Measurements from ENCODE around the gene PHLDB2. TPM values are rescaled to one million over a fixed set of nuclear protein-coding genes. Genes with fewer than 3 reads are reported as not detected.

Gene PHLDB2
- total and polyA plus RNA-seq, 2 of the 8 experiments (the other 6 are each of a cell fraction or from before 2014, with no cell fraction given), result 5.8 to 22.6 TPM

DNA sequence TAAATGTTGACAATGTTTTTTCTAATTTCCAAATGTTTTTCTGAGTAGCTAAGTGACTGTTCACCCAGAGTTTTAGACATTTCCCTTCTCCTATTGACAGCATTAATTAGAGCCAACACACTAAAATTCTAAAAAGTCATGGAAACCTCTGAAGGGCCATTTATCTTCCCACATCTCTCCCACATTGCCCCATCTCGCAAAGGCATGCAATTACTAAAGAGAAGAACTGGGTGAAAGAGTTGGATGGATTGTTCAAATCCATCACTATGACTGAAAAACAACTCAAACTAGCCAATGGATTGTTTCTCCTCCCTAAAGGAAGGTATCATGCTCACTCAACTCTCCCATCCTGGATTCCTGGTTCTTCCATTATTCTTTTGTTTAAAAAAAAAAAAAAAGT is 30.0 kb upstream of the PHLDB2 start:
- Histone ChIP-seq H4K8ac (ENCODE audit: extremely low read depth, insufficient read depth, low read length) (no peak overlapping the region), H2AFZ (ENCODE audit: low read length) (no peak overlapping the region), H3K79me1 (ENCODE audit: low read depth, low read length) (no peaks in the 10 kb centered on the region), H3K27me3 (replicated peaks in 1 of 4; ENCODE audit: control insufficient read depth in 3 of 4, extremely low read depth in 1 of 4, insufficient read depth in 3 of 4, low read length in 3 of 4) (no peaks in the 10 kb centered on the region; a peak in 1 of 7 replicates), H2BK12ac (ENCODE audit: low read depth, low read length) (no peak overlapping the region), H4K20me1 (replicated peaks in 1 of 2; ENCODE audit: control insufficient read depth in 1 of 2, insufficient read depth in 2 of 2, low read length in 2 of 2) (no peaks in the 10 kb centered on the region), H3K9ac (replicated peaks in 1 of 4; ENCODE audit: extremely low read depth in 1 of 4, low read depth in 3 of 4, low read length in 3 of 4) (no peak overlapping the region), H3K23ac (ENCODE audit: insufficient read length) (no peak overlapping the region), H3K9me3 (ENCODE audit: insufficient read depth in 2 of 2, low read depth in 1 of 2, low read length in 1 of 2) (no peaks in the 10 kb centered on the region), H4K91ac (replicated peaks; ENCODE audit: insufficient read length, low read length) (no peak overlapping the region), H4K5ac (ENCODE audit: insufficient read length, low read depth, low read length) (no peak overlapping the region), H3K14ac (ENCODE audit: insufficient read length) (no peak overlapping the region), H3K4me2 (ENCODE audit: insufficient read depth in 1 of 2, low read depth in 2 of 2, low read length in 2 of 2) (no peak overlapping the region), H2BK20ac (ENCODE audit: low read length) (no peak overlapping the region), H2AK5ac (ENCODE audit: low read depth, low read length) (no peak overlapping the region), H3K27ac (ENCODE audit: low read depth, low read length) (no peak overlapping the region), H2BK5ac (ENCODE audit: low read depth, low read length) (no peak overlapping the region), H2BK15ac (ENCODE audit: low read length) (no peak overlapping the region), H3K36me3 (ENCODE audit: control insufficient read depth in 2 of 4, insufficient read depth in 4 of 4, low read length in 3 of 4) (no peaks in the 10 kb centered on the region), H3K18ac (ENCODE audit: extremely low read depth, low read length) (no peak overlapping the region), H3K79me2 (ENCODE audit: control insufficient read depth in 1 of 2, insufficient read depth in 2 of 2, low read length in 2 of 2) (no peaks in the 10 kb centered on the region), H3K4me3 (ENCODE audit: extremely low read depth in 1 of 4, insufficient read depth in 2 of 4, low read depth in 3 of 4, low read length in 4 of 4) (no peak overlapping the region), H3K4me1 (replicated peaks in 1 of 4; ENCODE audit: control insufficient read depth in 3 of 4, insufficient read depth in 4 of 4, low read length in 3 of 4) (no peaks in the 10 kb centered on the region), H3K4ac (replicated peaks; ENCODE audit: insufficient read length, low read depth, low read length) (no peak overlapping the region), H2BK120ac (replicated peaks; ENCODE audit: low read depth, low read length) (no peak overlapping the region), H3K56ac (replicated peaks; ENCODE audit: insufficient read length, low read depth, low read length) (no peak overlapping the region), H3K23me2 (ENCODE audit: low read depth, low read length) (no peaks in the 10 kb centered on the region)
- FAIRE-seq, result no peak
- 75% methylated on average over 1 of the region's 1 CpG; no CpG with 5 or more reads in 1 of the 2 experiments for WGBS, 2 experiments (ENCODE audit: extremely low coverage in 1 of 2, insufficient coverage in 1 of 2, insufficient read length in 1 of 2, insufficient replicate concordance in 2 of 2, low coverage in 1 of 2, low lambda C conversion rate in 2 of 2, missing lambda C conversion rate in 1 of 2)
- TF ChIP-seq HDAC2 (IDR thresholded peaks at IDR 0.05; ENCODE audit: borderline replicate concordance in 1 of 2, low read depth in 2 of 2, low read length in 2 of 2) (no peak), TBP (IDR thresholded peaks at IDR 0.05; ENCODE audit: low read depth, low read length) (no peak), SP1 (IDR thresholded peaks at IDR 0.05; ENCODE audit: low read depth, low read length) (no peak), TAF1 (IDR thresholded peaks at IDR 0.05; ENCODE audit: low read depth, low read length) (no peak), SIRT6 (IDR thresholded peaks at IDR 0.05; ENCODE audit: low read length) (no peak), TCF12 (IDR thresholded peaks at IDR 0.05; ENCODE audit: low read depth, low read length) (no peak), CTBP2 (IDR thresholded peaks at IDR 0.05; ENCODE audit: borderline replicate concordance, insufficient read depth, insufficient read length, low read length) (no peak), NANOG (IDR thresholded peaks at IDR 0.05; ENCODE audit: insufficient read depth, low read depth, low read length, poor library complexity, severe bottlenecking) (no peak), EZH2 (IDR thresholded peaks at IDR 0.05; ENCODE audit: low read depth, low read length, severe bottlenecking) (no peak)
- ChIA-PET CTCF (ENCODE audit: partially characterized antibody) (no interaction called here), POLR2A (ENCODE audit: partially characterized antibody) (no interaction called here)
- no peak for DNase-seq (ENCODE audit: low read depth in 1 of 2, low spot score in 2 of 2)

Measured in H1 (cell line).